ENCODE data around the gene DNAJC5. TPM values are rescaled to one million over a fixed set of nuclear protein-coding genes. Genes with fewer than 3 reads are reported as not detected.

The DNAJC5 gene
- total RNA-seq, 1 experiment from 2014 or later, result 45.0 TPM

GRCh38 chr20:63946986-63947637 is 52.2 kb downstream of the DNAJC5 start:
- CTCF ChIA-PET, result no interaction called here
- TF ChIP-seq CTCF (IDR thresholded peaks at IDR 0.05; ENCODE audit: unreplicated experiment), result no peak
- no peaks in the 10 kb centered on the region for H3K9me3 Mint-ChIP-seq (ENCODE audit: unreplicated experiment)
- POLR2A ChIA-PET, result interaction anchor here (0.6 to 0.7 kb wide), 3 partner anchors 36 to 131 kb away, joined by 3 read pairs; no protein-coding TSS in a partner anchor
- no peaks in the 10 kb centered on the region for H3K27me3 Mint-ChIP-seq (ENCODE audit: insufficient read depth, unreplicated experiment)
- BruUV-seq (replicated peaks), result no TSS peak
- H3K36me3 Mint-ChIP-seq (ENCODE audit: insufficient read depth, unreplicated experiment), result peaks cover 49% of the 10 kb centered on the region
- H3K4me3 Mint-ChIP-seq (ENCODE audit: unreplicated experiment), result no peak overlapping the region
- peaks cover 10% of the 10 kb centered on the region for H3K4me1 Mint-ChIP-seq (ENCODE audit: insufficient read depth, unreplicated experiment)
- intact Hi-C loops (cut with micrococcal nuclease), result no loop called here
- no peak for DNase-seq (ENCODE audit: unreplicated experiment)
- no peak overlapping the region for H3K27ac Mint-ChIP-seq (ENCODE audit: low read depth, unreplicated experiment)

- DNase-seq (ENCODE audit: unreplicated experiment), result no peak
- ChIA-PET POLR2A (no interaction called here), CTCF (interaction anchor here (0.6 kb wide), 1 partner anchor 84 kb away, joined by 3 read pairs; no protein-coding TSS in a partner anchor)
- Mint-ChIP-seq H3K4me1 (ENCODE audit: insufficient read depth, unreplicated experiment) (peaks cover 10% of the 10 kb centered on the region), H3K36me3 (ENCODE audit: insufficient read depth, unreplicated experiment) (peaks cover 43% of the 10 kb centered on the region), H3K9me3 (ENCODE audit: unreplicated experiment) (no peaks in the 10 kb centered on the region), H3K27me3 (ENCODE audit: insufficient read depth, unreplicated experiment) (no peaks in the 10 kb centered on the region), H3K4me3 (ENCODE audit: unreplicated experiment) (no peak overlapping the region), H3K27ac (ENCODE audit: low read depth, unreplicated experiment) (no peak overlapping the region)
- intact Hi-C loops (cut with micrococcal nuclease), result no loop called here
- TF ChIP-seq CTCF (IDR thresholded peaks at IDR 0.05; ENCODE audit: unreplicated experiment), result no peak
- no TSS peak for BruUV-seq (replicated peaks)
These were observed 52.9 kb downstream of the DNAJC5 start for GRCh38 chr20:63947638-63948456.

GRCh38 chr20:63950701-63951397 is 55.9 kb downstream of the DNAJC5 start:
- ChIA-PET POLR2A (interaction anchor here (0.9 to 1.5 kb wide), 3 partner anchors 30 to 243 kb away, joined by 3 to 5 read pairs (median 4); partner anchors contain the start of genes ARFRP1 and PRPF6), CTCF (interaction anchor here (0.6 kb wide), 2 partner anchors 19 to 228 kb away, joined by 3 to 5 read pairs; no protein-coding TSS in a partner anchor)
- Mint-ChIP-seq H3K4me1 (ENCODE audit: insufficient read depth, unreplicated experiment) (peaks cover 22% of the 10 kb centered on the region), H3K27me3 (ENCODE audit: insufficient read depth, unreplicated experiment) (no peaks in the 10 kb centered on the region), H3K36me3 (ENCODE audit: insufficient read depth, unreplicated experiment) (peaks cover 14% of the 10 kb centered on the region), H3K4me3 (ENCODE audit: unreplicated experiment) (no peak overlapping the region), H3K27ac (ENCODE audit: low read depth, unreplicated experiment) (no peak overlapping the region), H3K9me3 (ENCODE audit: unreplicated experiment) (no peaks in the 10 kb centered on the region)
- no TSS peak for BruUV-seq (replicated peaks)
- TF ChIP-seq CTCF (IDR thresholded peaks at IDR 0.05; ENCODE audit: unreplicated experiment), result no peak
- DNase-seq (ENCODE audit: unreplicated experiment), result no peak
- intact Hi-C loops (cut with micrococcal nuclease), result no loop called here

All from MCF 10A (cell line).